ENCODE measurements around the gene MED29. TPM values are rescaled to one million over a fixed set of nuclear protein-coding genes. Genes with fewer than 3 reads are reported as not detected.

MED29 gene
- total and polyA plus RNA-seq, 2 of the 4 experiments (the other 2 are of a cell fraction), result 17.6 to 28.8 TPM

GRCh38 chr19:39411832-39412099 lies 20.6 kb downstream of the MED29 start:
- Histone ChIP-seq H3K4me3 (ENCODE audit: insufficient read depth, low read depth, low read length) (peak overlapping the region; percentile 20; the same call in 1 of the 2 replicates), H2BK20ac (ENCODE audit: low read depth, low read length) (no peak overlapping the region), H2BK5ac (ENCODE audit: low read depth, low read length, poor library complexity, severe bottlenecking) (peak overlapping the region; percentile 85), H3K36me3 (ENCODE audit: control insufficient read depth, insufficient read depth, low read length) (peaks cover 29% of the 10 kb centered on the region), H2AK5ac (ENCODE audit: low read depth, low read length) (peak overlapping the region; percentile 98; the same call in 1 of the 2 replicates), H3K9me3 (ENCODE audit: control insufficient read depth, insufficient read depth, low read length) (no peaks in the 10 kb centered on the region), H3K56ac (ENCODE audit: extremely low read depth, insufficient read depth, low read length) (0 out of 2 replicates have a peak overlapping the region, but pooled peaks have one; percentile 59), H3K14ac (replicated peaks; ENCODE audit: low read depth, low read length) (peak overlapping the region; percentile 99; the same call in 1 of the 2 replicates), H2BK15ac (ENCODE audit: low read depth, low read length) (no peak overlapping the region), H4K91ac (ENCODE audit: insufficient read depth, low read depth, low read length) (peak overlapping the region; percentile 98; the same call in 1 of the 2 replicates), H3K9me1 (ENCODE audit: insufficient read depth, low read length) (peaks cover 9% of the 10 kb centered on the region; the same call in 1 of the 2 replicates), H2BK120ac (ENCODE audit: low read depth, low read length) (peak overlapping the region; percentile 49), H2AFZ (replicated peaks; ENCODE audit: low read length, poor library complexity) (no peak overlapping the region), H3K79me1 (ENCODE audit: low read depth in 1 of 2, low read length in 2 of 2) (peaks cover 10 to 49% of the 10 kb centered on the region in 2 experiments; a peak in 3 of 4 replicates), H3K18ac (ENCODE audit: low read depth, low read length) (no peak overlapping the region), H3K4ac (ENCODE audit: low read depth, low read length) (peak overlapping the region; percentile 98; the same call in 1 of the 2 replicates), H3K4me2 (ENCODE audit: low read depth, low read length) (peak overlapping the region; percentile 71; the same call in 1 of the 2 replicates), H3K23ac (ENCODE audit: low read depth, low read length) (peak overlapping the region; percentile 87; the same call in 1 of the 2 replicates), H2AK9ac (replicated peaks; ENCODE audit: low read depth, low read length, poor library complexity) (no peak overlapping the region), H4K8ac (ENCODE audit: low read depth in 2 of 2, low read length in 2 of 2) (peak overlapping the region in 1 of 2 experiments; percentile 94; a peak in 1 of 4 replicates), H3K27me3 (ENCODE audit: control insufficient read depth, insufficient read depth, low read length) (no peaks in the 10 kb centered on the region), H3K27ac (ENCODE audit: insufficient read depth, low read length) (peak overlapping the region; percentile 11; the same call in 1 of the 2 replicates), H3K9ac (ENCODE audit: low read depth, low read length) (peak overlapping the region; percentile 20; the same call in 1 of the 2 replicates), H4K20me1 (ENCODE audit: insufficient read depth, low read length) (peaks cover 56% of the 10 kb centered on the region), H4K5ac (ENCODE audit: low read depth, low read length) (no peak overlapping the region), H3K4me1 (ENCODE audit: control insufficient read depth, insufficient read depth, low read length) (peaks cover 26% of the 10 kb centered on the region)
- in situ Hi-C loops (cut with MboI; ENCODE audit: low sequenced_read_pairs) (no loop called here), intact Hi-C loops (cut with micrococcal nuclease) (loop anchor here (1.0 to 2.0 kb wide), 5 partner anchors 8 to 289 kb away; partner anchors contain the start of gene SAMD4B), dilution Hi-C loops (cut with HindIII; ENCODE audit: low sequenced_read_pairs, unreplicated experiment) (no loop called here)
- ChIA-PET POLR2A (ENCODE audit: unreplicated experiment) (interaction anchor here (1.0 to 1.5 kb wide), 3 partner anchors 8 to 17 kb away, joined by 3 to 6 read pairs (median 5); no protein-coding TSS in a partner anchor), CTCF (interaction anchor here (0.7 to 2.3 kb wide), 6 partner anchors 8 to 24 kb away, joined by 3 to 28 read pairs (median 4); partner anchors contain the start of genes MED29 and RPS16)
- peak; percentile 31 for ATAC-seq (ENCODE audit: low read depth)
- peak; percentile 92 for DNase-seq
- TF ChIP-seq RAD21 (IDR thresholded peaks at IDR 0.05; ENCODE audit: low read length) (peak; percentile 75), RCOR1 (IDR thresholded peaks at IDR 0.05; ENCODE audit: insufficient replicate concordance, low read length) (no peak), FOS (IDR thresholded peaks at IDR 0.05; ENCODE audit: low read depth, low read length) (no peak), CTCF (conservative IDR thresholded peaks at IDR 0.05; ENCODE audit: low read depth, low read length) (peak; percentile 84), SMC3 (IDR thresholded peaks at IDR 0.05; ENCODE audit: low read depth, low read length) (peak; percentile 73), MAZ (IDR thresholded peaks at IDR 0.05; ENCODE audit: borderline replicate concordance, low read depth, low read length) (no peak; the same call in 1 of the 2 replicates), NFE2L2 (IDR thresholded peaks at IDR 0.05; ENCODE audit: low read depth, low read length) (peak; percentile 24), POLR2A (IDR thresholded peaks at IDR 0.05; ENCODE audit: low read depth, low read length) (peak; percentile 84), CHD1 (IDR thresholded peaks at IDR 0.05; ENCODE audit: low read depth, low read length) (0 out of 2 replicates have a peak, but pooled peaks have one; percentile 29)
- WGBS, 2 experiments (ENCODE audit: extremely low coverage in 2 of 2, insufficient read length in 1 of 2), result 0% methylated on average over 1 of the region's 7 CpGs; no CpG with 5 or more reads in 1 of the 2 experiments
- no TSS peak for BruUV-seq (replicated peaks)
